Pancreas (tissue), 10 donors: ENCODE results near the gene SPTB. TPM values are rescaled to one million over a fixed set of nuclear protein-coding genes. Genes with fewer than 3 reads are reported as not detected.

ENCODE experiments used
- ATAC-seq, 4 donors: fragments of 200-7000 bp; cut with Tn5 transposase; one replicate each; pipeline versions ENCODE4 v1.8.0 to v1.9.1; 2020; ENCODE audit warnings: mild to moderate bottlenecking in 4 of 4, moderate library complexity in 4 of 4
- DNase-seq, 6 donors: peaks; one replicate each; pipeline ENCODE4 v3.0.0-alpha.2; 2020
- FAIRE-seq: peaks from 2 replicates; lab custom pipeline; 2012; peaks lifted over from hg19 to GRCh38; lab: Jason Lieb, UNC
- H3K27ac ChIP-seq, 4 donors: fragments of 200-600 bp; sonication (generic); 1 replicate in 3 of 4; 2 replicates in 1 of 4; pipeline versions ENCODE4 v1.5.0 to v1.8.0; 2020
- H3K27me3 ChIP-seq, 4 donors: fragments of 200-600 bp; one replicate each; pipeline ENCODE4 v1.8.0; 2021
- H3K36me3 ChIP-seq, 3 donors: fragments of 200-600 bp; sonication (generic) in 1 of 3; one replicate each; pipeline versions ENCODE4 v1.5.0 to v1.8.0; 2020 to 2021
- H3K4me1 ChIP-seq, 3 donors: fragments of 200-600 bp; one replicate each; pipeline ENCODE4 v1.8.0; 2021
- H3K4me3 ChIP-seq, 4 donors: fragments of 200-600 bp; sonication (generic) in 2 of 4; one replicate each; pipeline versions ENCODE4 v1.5.0 to v1.8.0; 2020 to 2021
- H3K9me3 ChIP-seq, 4 donors: fragments of 200-600 bp; one replicate each; pipeline ENCODE4 v1.8.0; 2021
- CTCF ChIP-seq, 4 donors: fragments of 200-600 bp; sonication (generic) in 3 of 4; IDR thresholded peaks; one replicate each; pipeline versions ENCODE4 v1.5.0 to v1.8.0; 2021; ENCODE audit warnings: antibody characterized with exemption in 4 of 4
- WGBS, 2 donors: extraction: QIAGEN DNeasy Blood & Tissue Kit; methylation state at CpG; one replicate each; pipeline ENCODE4 v1.1.7; 2013; 5-methylcytosine and 5-hydroxymethylcytosine counted together
- intact Hi-C, 3 donors: fragments of 100-400 bp; cut with DNase I; formaldehyde crosslinking; loops; one replicate each; pipeline versions ENCODE4 v1.11.1 to v1.14.2; 2022
- polyA plus RNA-seq, 2 donors: library from polyadenylated mRNA; stranded (reverse); fragments of 200-250 nt; gene quantifications; one replicate each; pipeline ENCODE4 v1.2.3, GENCODE V29; 2013
- total RNA-seq, 6 donors: library from RNA; stranded (reverse); fragmentation: NEBNext Ultra II Directional in 4 of 6; extraction: Animal tissue kit (Norgen Biotek cat#: 25700) in 4 of 6; gene quantifications; one replicate each; pipeline versions ENCODE4 v1.2.1 to v1.2.4, GENCODE V29; 2021 to 2023
- donor health status: healthy with polysubstance abuse.
- donor health status: DM: no; HTN: no; CAD: no; lungs with moderate emphysema.
- donor health status: DM: no; HTN: no; CAD: no.
- donor health status: control.
- donor health status: control.
- donor health status: Bipolar disorder and iron deficiency.
- donor health status: DM: yes; HTN: yes; CAD: no.
- donor health status: DM: no; HTN: no; CAD: no.
- donor health status: DM: no; HTN: no; CAD: no.
- donor health status: DM: yes; HTN: yes; CAD: no.

The SPTB gene
- total and polyA plus RNA-seq, 8 donors: 0.73 to 6.5 (median 2.8) TPM

- no peak for TF ChIP-seq CTCF (IDR thresholded peaks at IDR 0.05)
- ATAC-seq: no peak
- no peak overlapping the region for H3K4me3 ChIP-seq
- intact Hi-C loops: no loop called here
- no peak for FAIRE-seq
- no peaks in the 10 kb centered on the region for H3K9me3 ChIP-seq
- no peaks in the 10 kb centered on the region for H3K36me3 ChIP-seq
- 92 to 94% methylated on average over 6 of the region's 6 CpGs for WGBS, 2 donors
- H3K27me3 ChIP-seq: no peaks in the 10 kb centered on the region
- no peak overlapping the region for H3K27ac ChIP-seq
- H3K4me1 ChIP-seq: no peaks in the 10 kb centered on the region
- no peak for DNase-seq
Observed at GRCh38 chr14:64790478-64790877, 89.2 kb downstream of the SPTB start.

GRCh38 chr14:64789696-64790095, 90.0 kb downstream of the SPTB start:
- no peaks in the 10 kb centered on the region for H3K9me3 ChIP-seq
- H3K27ac ChIP-seq: no peak overlapping the region
- no peak for TF ChIP-seq CTCF (IDR thresholded peaks at IDR 0.05)
- no peaks in the 10 kb centered on the region for H3K36me3 ChIP-seq
- DNase-seq: no peak
- 48 to 58% methylated on average over 5 of the region's 5 CpGs for WGBS, 2 donors
- H3K27me3 ChIP-seq: no peaks in the 10 kb centered on the region
- FAIRE-seq: no peak
- H3K4me1 ChIP-seq: no peaks in the 10 kb centered on the region
- no peak for ATAC-seq
- intact Hi-C loops: no loop called here
- H3K4me3 ChIP-seq: no peak overlapping the region

- Histone ChIP-seq H3K4me1 (no peaks in the 10 kb centered on the region), H3K27me3 (no peaks in the 10 kb centered on the region), H3K9me3 (no peaks in the 10 kb centered on the region), H3K27ac (no peak overlapping the region), H3K4me3 (no peak overlapping the region), H3K36me3 (no peaks in the 10 kb centered on the region)
- TF ChIP-seq CTCF (IDR thresholded peaks at IDR 0.05): no peak
- 32 to 47% methylated on average over 1 of the region's 1 CpG for WGBS, 2 donors
- ATAC-seq (peak in 2 of 4 donors; percentile 24 to 36), DNase-seq (no peak), FAIRE-seq (no peak)
- intact Hi-C loops: no loop called here
Observed at GRCh38 chr14:64788706-64789105, 91.0 kb downstream of the SPTB start.

GRCh38 chr14:64787619-64788018, 92.1 kb downstream of the SPTB start:
- DNase-seq (no peak), ATAC-seq (no peak), FAIRE-seq (no peak)
- H3K4me1 ChIP-seq: no peaks in the 10 kb centered on the region
- no peaks in the 10 kb centered on the region for H3K36me3 ChIP-seq
- no peak overlapping the region for H3K4me3 ChIP-seq
- H3K27ac ChIP-seq: no peak overlapping the region
- H3K9me3 ChIP-seq: no peaks in the 10 kb centered on the region
- H3K27me3 ChIP-seq: no peaks in the 10 kb centered on the region
- WGBS, 2 donors: 91 to 95% methylated on average over 6 of the region's 6 CpGs
- no peak for TF ChIP-seq CTCF (IDR thresholded peaks at IDR 0.05)
- intact Hi-C loops: no loop called here

GRCh38 chr14:64786296-64787149, 93.2 kb downstream of the SPTB start:
- no peak for ATAC-seq
- 88 to 89% methylated on average over 23 to 24 of the region's 24 CpGs for WGBS, 2 donors
- no peak for TF ChIP-seq CTCF (IDR thresholded peaks at IDR 0.05)
- no peak for FAIRE-seq
- Histone ChIP-seq H3K4me1 (no peaks in the 10 kb centered on the region), H3K36me3 (no peaks in the 10 kb centered on the region), H3K27me3 (no peaks in the 10 kb centered on the region), H3K9me3 (no peaks in the 10 kb centered on the region), H3K4me3 (no peak overlapping the region), H3K27ac (no peak overlapping the region)
- intact Hi-C loops: no loop called here
- no peak for DNase-seq
